Upper lobe of left lung (tissue), 6 donors: ENCODE measurements around the gene LBHD1. TPM values are rescaled to one million over a fixed set of nuclear protein-coding genes. Genes with fewer than 3 reads are reported as not detected.
"Not testable (repeated sequence)": the region's sequence is repeated elsewhere in the genome, so short reads cannot be mapped to it uniquely, and the experiment has no call there.

Source experiments
- ATAC-seq, 2 donors: fragments of 200-7000 bp; cut with Tn5 transposase; one replicate each; pipeline ENCODE4 v1.9.1; 2022; ENCODE audit warnings: mild to moderate bottlenecking in 2 of 2, moderate library complexity in 2 of 2; ENCODE audit not compliant: low FRiP score in 2 of 2
- DNase-seq, 2 donors: peaks; one replicate each; pipeline ENCODE4 v3.0.0-alpha.2; 2019 to 2020
- H3K27ac ChIP-seq, 4 donors: fragments of 200-600 bp; sonication (generic); one replicate each; pipeline ENCODE4 v1.5.1; 2016 to 2019
- H3K27me3 ChIP-seq, 4 donors: fragments of 200-600 bp; sonication (generic); one replicate each; pipeline ENCODE4 v1.5.1; 2017 to 2019
- H3K36me3 ChIP-seq, 4 donors: fragments of 200-600 bp; sonication (generic); one replicate each; pipeline ENCODE4 v1.5.1; 2016 to 2019
- H3K4me1 ChIP-seq, 4 donors: fragments of 200-600 bp; sonication (generic); one replicate each; pipeline ENCODE4 v1.5.1; 2018 to 2019
- H3K4me3 ChIP-seq, 4 donors: fragments of 200-600 bp; sonication (generic); one replicate each; pipeline ENCODE4 v1.5.1; 2017 to 2019; ENCODE audit warnings: mild to moderate bottlenecking in 2 of 4, moderate library complexity in 1 of 4
- H3K9me3 ChIP-seq, 4 donors: fragments of 200-600 bp; sonication (generic); one replicate each; pipeline ENCODE4 v1.5.1; 2018 to 2019
- CTCF ChIP-seq, 6 experiments: fragments of 450-650 bp in 4 of 6; fragments of 200-600 bp in 2 of 6; sonication (generic) in 2 of 6; IDR thresholded peaks; one replicate each; pipeline ENCODE4 v1.5.1; 2016 to 2019; ENCODE audit warnings: antibody characterized with exemption in 6 of 6
- EP300 ChIP-seq, 4 donors: sonication (generic); formaldehyde crosslinking; IDR thresholded peaks; one replicate each; pipeline ENCODE4 v1.5.1; 2017; ENCODE audit warnings: antibody characterized with exemption in 4 of 4, control low read depth in 2 of 4
- POLR2A ChIP-seq, 4 donors: fragments of 450-650 bp; IDR thresholded peaks; one replicate each; pipeline ENCODE4 v1.5.1; 2016 to 2017; ENCODE audit warnings: antibody characterized with exemption in 4 of 4, mild to moderate bottlenecking in 2 of 4
- POLR2AphosphoS5 ChIP-seq, 2 donors: sonication (generic); formaldehyde crosslinking; IDR thresholded peaks; one replicate each; pipeline ENCODE4 v1.5.1; 2017; ENCODE audit warnings: antibody characterized with exemption in 2 of 2
- WGBS, 2 donors: methylation state at CpG; one replicate each; pipeline ENCODE4 v1.1.5; 2017 to 2018; 5-methylcytosine and 5-hydroxymethylcytosine counted together
- total RNA-seq, 6 donors: library from RNA; depleted of rRNA in 4 of 6; stranded (reverse); fragments of >200 nt in 4 of 6; gene quantifications; one replicate each; pipeline versions ENCODE4 v1.1.0 to v1.2.1, GENCODE V29; 2016 to 2021
- donor health status: DM: no; HTN: no; CAD: no; lungs with moderate emphysema.
- donor health status: DM: no; HTN: yes; CAD: no; lungs with severe emphysema.

Gene LBHD1
- total RNA-seq, 6 donors from 2014 or later: 3.6 to 19.9 (median 6.8) TPM

GRCh38 chr11:62627713-62628112, 44.4 kb downstream of the LBHD1 start:
- WGBS, 2 donors: 86 to 92% methylated on average over 3 of the region's 3 CpGs
- peaks cover 53 to 79% (median 74%) of the 10 kb centered on the region in 4 donors for H3K36me3 ChIP-seq

DNA sequence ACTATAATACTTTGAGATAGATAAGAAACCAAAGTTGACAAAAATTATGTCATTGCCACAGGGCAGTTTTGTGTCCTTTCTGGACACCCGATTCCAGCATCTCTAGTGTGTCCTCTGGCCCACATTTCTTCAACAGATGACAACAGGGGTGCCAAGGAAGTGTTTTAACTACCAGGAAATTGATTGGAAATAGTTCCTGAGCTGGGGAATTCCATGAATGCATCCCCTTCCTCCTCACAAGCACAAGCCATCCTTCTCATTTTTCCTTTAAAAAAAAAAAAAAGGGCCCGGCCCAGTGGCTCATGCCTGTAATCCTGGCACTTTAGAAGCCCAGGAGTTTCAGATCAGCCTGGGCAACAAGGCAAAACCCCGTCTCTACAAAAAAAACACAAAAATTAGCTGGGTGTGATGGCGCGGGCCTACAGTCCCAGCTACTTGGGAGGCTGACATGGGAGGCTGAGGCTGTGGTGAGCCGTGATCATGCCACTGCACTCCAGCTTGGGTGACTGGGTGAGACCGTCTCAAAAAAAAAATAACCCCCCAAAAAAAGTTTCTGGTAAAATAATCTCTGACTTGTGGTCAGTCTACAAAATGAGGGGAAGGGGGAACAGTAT, 49.5 kb downstream of the LBHD1 start:
- H3K27ac ChIP-seq: peak overlapping the region; percentile 82 to 90 (median 87)
- no peaks in the 10 kb centered on the region for H3K27me3 ChIP-seq
- TF ChIP-seq POLR2AphosphoS5 (IDR thresholded peaks at IDR 0.05) (no peak), CTCF (IDR thresholded peaks at IDR 0.05) (no peak), POLR2A (IDR thresholded peaks at IDR 0.05) (no peak), EP300 (IDR thresholded peaks at IDR 0.05) (no peak)
- DNase-seq: no peak
- H3K4me3 ChIP-seq: peak overlapping the region in 3 of 4 donors; percentile 69 to 75 (median 72)
- 80 to 86% methylated on average over 7 of the region's 7 CpGs for WGBS, 2 donors
- H3K9me3 ChIP-seq: no peaks in the 10 kb centered on the region
- ATAC-seq: no peak
- peaks cover 11 to 20% (median 17%) of the 10 kb centered on the region in 4 donors for H3K4me1 ChIP-seq
- peaks cover 23 to 29% (median 27%) of the 10 kb centered on the region in 4 donors for H3K36me3 ChIP-seq

More at GRCh38 chr11:62627713-62628112, 44.4 kb downstream of the LBHD1 start:
- Histone ChIP-seq H3K4me1 (peaks cover 0 to 1% (median 0%) of the 10 kb centered on the region in 4 donors), H3K9me3 (no peaks in the 10 kb centered on the region), H3K27ac (no peak overlapping the region), H3K27me3 (no peaks in the 10 kb centered on the region), H3K4me3 (no peak overlapping the region)
- TF ChIP-seq EP300 (IDR thresholded peaks at IDR 0.05) (no peak), CTCF (IDR thresholded peaks at IDR 0.05) (no peak), POLR2A (IDR thresholded peaks at IDR 0.05) (no peak), POLR2AphosphoS5 (IDR thresholded peaks at IDR 0.05) (no peak)
- ATAC-seq: no peak
- no peak for DNase-seq

GRCh38 chr11:62621567-62622470, 50.2 kb downstream of the LBHD1 start, which contains the start of gene B3GAT3:
B3GAT3 (minus strand) TSS chr11:62621986; CDS start chr11:62621947, 39 bp downstream.
- Histone ChIP-seq H3K27me3 (no peaks in the 10 kb centered on the region), H3K4me1 (peaks cover 11 to 20% (median 17%) of the 10 kb centered on the region in 4 donors), H3K4me3 (peak within 1 kb of the TSS; percentile 67 to 75 (median 70)), H3K36me3 (peaks cover 18 to 29% (median 24%) of the 10 kb centered on the region in 4 donors), H3K27ac (peak within 1 kb of the TSS; percentile 82 to 90 (median 87)), H3K9me3 (no peaks in the 10 kb centered on the region)
- peak; percentile 99 to 100 for DNase-seq
- WGBS, 2 donors: 1% methylated on average over 24 to 64 of the region's 77 CpGs
- peak; percentile 99 for ATAC-seq
- TF ChIP-seq EP300 (IDR thresholded peaks at IDR 0.05) (peak in 3 of 4 donors; percentile 88 to 94 (median 93)), POLR2A (IDR thresholded peaks at IDR 0.05) (peak in 2 of 4 donors; percentile 65 to 87), POLR2AphosphoS5 (IDR thresholded peaks at IDR 0.05) (peak; percentile 95 to 99), CTCF (IDR thresholded peaks at IDR 0.05) (peak in 5 of 6 experiments; percentile 12 to 59 (median 41))

DNA sequence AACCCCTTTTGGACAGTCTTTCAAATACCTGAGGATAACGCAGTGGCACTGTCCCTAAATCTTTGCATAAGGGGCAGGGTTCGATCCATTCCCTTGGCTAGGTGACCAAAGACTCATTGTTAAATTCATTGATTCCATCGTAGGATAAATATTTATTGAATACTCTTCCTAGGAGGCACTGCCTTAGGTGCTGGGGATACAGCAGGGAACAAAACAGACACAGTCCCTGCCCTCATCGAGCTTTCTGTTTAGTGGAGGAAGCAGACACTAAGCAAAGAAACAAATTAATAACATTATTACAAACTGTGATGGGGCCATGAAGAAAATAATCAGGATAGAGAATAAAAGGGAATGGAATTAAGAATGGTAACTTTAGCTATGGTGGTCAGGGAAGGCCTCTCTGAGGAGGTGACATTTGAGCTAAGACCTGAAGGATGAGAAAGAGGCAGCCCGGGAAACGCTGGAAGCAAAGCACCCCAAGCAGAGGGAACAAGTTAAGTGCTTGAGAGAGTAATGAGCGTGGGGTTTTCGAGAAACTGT, 51.0 kb downstream of the LBHD1 start:
- H3K4me1 ChIP-seq: peaks cover 11 to 20% (median 17%) of the 10 kb centered on the region in 4 donors
- ATAC-seq (no peak), DNase-seq (no peak)
- no peaks in the 10 kb centered on the region for H3K9me3 ChIP-seq
- 29 to 31% methylated on average over 8 of the region's 8 CpGs for WGBS, 2 donors
- peak overlapping the region; percentile 82 to 90 (median 87) for H3K27ac ChIP-seq
- TF ChIP-seq POLR2A (IDR thresholded peaks at IDR 0.05): no peak
- no peak for TF ChIP-seq EP300 (IDR thresholded peaks at IDR 0.05)
- TF ChIP-seq POLR2AphosphoS5 (IDR thresholded peaks at IDR 0.05): no peak
- TF ChIP-seq CTCF (IDR thresholded peaks at IDR 0.05): no peak
- peak overlapping the region; percentile 67 to 75 (median 70) for H3K4me3 ChIP-seq
- peaks cover 12 to 29% (median 21%) of the 10 kb centered on the region in 4 donors for H3K36me3 ChIP-seq
- H3K27me3 ChIP-seq: no peaks in the 10 kb centered on the region

GRCh38 chr11:62616957-62617356, 55.1 kb downstream of the LBHD1 start:
- 100% methylated on average over 7 of the region's 14 CpGs; no CpG with 5 or more reads in 1 of the 2 donors for WGBS, 2 donors
- not testable (repeated sequence) for H3K27me3 ChIP-seq, H3K27ac ChIP-seq, DNase-seq, ATAC-seq, H3K9me3 ChIP-seq, H3K4me3 ChIP-seq
- Histone ChIP-seq H3K4me1 (peaks cover 11 to 25% (median 16%) of the 10 kb centered on the region in 4 donors), H3K36me3 (peaks cover 0 to 28% (median 15%) of the 10 kb centered on the region in 4 donors)
